BE2C (cell line): ENCODE results near the gene UCP3.
"Not testable (repeated sequence)": the region's sequence is repeated elsewhere in the genome, so short reads cannot be mapped to it uniquely, and the experiment has no call there.

ENCODE experiments used
- DNase-seq: peaks from one replicate; pipeline ENCODE4 v3.0.0-alpha.2; 2020
- H3K27me3 ChIP-seq: fragments of 250-450 bp; sonication (Bioruptor Pico); 2 replicates; pipeline ENCODE4 v1.5.1; 2020; ENCODE audit warnings: mild to moderate bottlenecking
- H3K36me3 ChIP-seq: fragments of 250-450 bp; sonication (Bioruptor Pico); 2 replicates; pipeline ENCODE4 v1.5.1; 2020; ENCODE audit warnings: mild to moderate bottlenecking
- H3K4me1 ChIP-seq: fragments of 250-450 bp; sonication (Bioruptor Pico); 2 replicates; pipeline ENCODE4 v1.5.1; 2020
- H3K4me3 ChIP-seq: 2 replicates; pipeline ENCODE4 v1.5.1; 2011; ENCODE audit warnings: low read depth, low read length
- H3K9me3 ChIP-seq: fragments of 250-450 bp; sonication (Bioruptor Pico); 2 replicates; pipeline ENCODE4 v1.5.1; 2020
- TF ChIP-seq, protein P1 (sequence below): IDR thresholded peaks from 2 replicates; pipeline ENCODE4 v1.5.1; 2012; ENCODE audit warnings: mild to moderate bottlenecking, low read depth, low read length

The UCP3 gene

DNA sequence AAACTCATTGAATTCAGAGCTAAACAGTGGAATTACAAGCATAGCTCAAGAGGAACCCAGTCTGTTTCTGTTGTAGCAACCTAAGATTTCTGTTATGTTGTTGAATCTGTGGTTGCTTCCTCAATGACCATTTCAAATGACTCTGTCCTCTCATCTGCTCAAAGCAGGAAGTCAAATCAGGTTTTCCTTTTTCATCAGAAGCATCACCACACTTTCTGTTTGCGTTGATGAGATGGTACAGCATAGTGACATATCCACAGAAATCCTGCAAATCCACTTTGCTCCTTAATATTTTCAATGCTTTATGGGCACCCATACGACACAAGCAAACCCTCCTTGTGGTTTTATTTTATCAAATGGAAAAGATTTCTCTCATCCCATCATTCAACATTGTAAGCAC lies 13.6 kb downstream of the UCP3 start:
- DNase-seq, result no peak
- Histone ChIP-seq H3K36me3 (no peaks in the 10 kb centered on the region; the same call in 1 of the 2 replicates), H3K4me1 (no peaks in the 10 kb centered on the region), H3K27me3 (no peaks in the 10 kb centered on the region), H3K9me3 (no peaks in the 10 kb centered on the region), H3K4me3 (no peak overlapping the region)
- TF ChIP-seq, protein P1, sequence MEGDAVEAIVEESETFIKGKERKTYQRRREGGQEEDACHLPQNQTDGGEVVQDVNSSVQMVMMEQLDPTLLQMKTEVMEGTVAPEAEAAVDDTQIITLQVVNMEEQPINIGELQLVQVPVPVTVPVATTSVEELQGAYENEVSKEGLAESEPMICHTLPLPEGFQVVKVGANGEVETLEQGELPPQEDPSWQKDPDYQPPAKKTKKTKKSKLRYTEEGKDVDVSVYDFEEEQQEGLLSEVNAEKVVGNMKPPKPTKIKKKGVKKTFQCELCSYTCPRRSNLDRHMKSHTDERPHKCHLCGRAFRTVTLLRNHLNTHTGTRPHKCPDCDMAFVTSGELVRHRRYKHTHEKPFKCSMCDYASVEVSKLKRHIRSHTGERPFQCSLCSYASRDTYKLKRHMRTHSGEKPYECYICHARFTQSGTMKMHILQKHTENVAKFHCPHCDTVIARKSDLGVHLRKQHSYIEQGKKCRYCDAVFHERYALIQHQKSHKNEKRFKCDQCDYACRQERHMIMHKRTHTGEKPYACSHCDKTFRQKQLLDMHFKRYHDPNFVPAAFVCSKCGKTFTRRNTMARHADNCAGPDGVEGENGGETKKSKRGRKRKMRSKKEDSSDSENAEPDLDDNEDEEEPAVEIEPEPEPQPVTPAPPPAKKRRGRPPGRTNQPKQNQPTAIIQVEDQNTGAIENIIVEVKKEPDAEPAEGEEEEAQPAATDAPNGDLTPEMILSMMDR, result no peak

DNA sequence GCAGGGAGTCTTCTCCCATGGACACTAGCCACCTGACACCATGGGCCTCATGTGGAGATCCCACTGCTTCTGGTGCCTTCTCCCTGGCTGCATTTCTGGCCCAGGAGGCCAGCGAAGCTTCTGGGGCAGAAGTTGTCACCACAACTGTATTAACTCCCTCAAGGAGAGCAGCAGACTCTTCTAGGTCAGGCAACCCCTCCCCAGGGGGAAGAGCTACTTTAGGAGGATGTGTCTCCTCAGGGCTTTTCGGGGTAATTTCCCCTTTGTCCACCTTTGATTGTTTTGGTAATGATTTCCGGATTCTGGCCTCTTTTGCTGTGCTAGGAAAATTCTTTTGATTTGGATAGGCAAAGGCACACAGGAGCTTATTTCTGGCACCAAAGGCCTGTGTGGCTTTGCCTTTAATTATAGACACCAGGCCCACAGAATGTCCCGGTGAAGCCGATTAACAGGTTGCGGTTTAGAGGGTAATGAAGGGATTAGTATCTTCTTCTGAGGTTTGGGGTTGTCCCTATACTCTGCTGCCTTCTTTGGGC lies 17.3 kb downstream of the UCP3 start:
- Histone ChIP-seq H3K9me3 (no peaks in the 10 kb centered on the region), H3K4me1 (no peaks in the 10 kb centered on the region), H3K4me3 (no peak overlapping the region), H3K36me3 (no peaks in the 10 kb centered on the region), H3K27me3 (no peaks in the 10 kb centered on the region)
- TF ChIP-seq, protein P1, result no peak
- DNase-seq, result no peak

DNA sequence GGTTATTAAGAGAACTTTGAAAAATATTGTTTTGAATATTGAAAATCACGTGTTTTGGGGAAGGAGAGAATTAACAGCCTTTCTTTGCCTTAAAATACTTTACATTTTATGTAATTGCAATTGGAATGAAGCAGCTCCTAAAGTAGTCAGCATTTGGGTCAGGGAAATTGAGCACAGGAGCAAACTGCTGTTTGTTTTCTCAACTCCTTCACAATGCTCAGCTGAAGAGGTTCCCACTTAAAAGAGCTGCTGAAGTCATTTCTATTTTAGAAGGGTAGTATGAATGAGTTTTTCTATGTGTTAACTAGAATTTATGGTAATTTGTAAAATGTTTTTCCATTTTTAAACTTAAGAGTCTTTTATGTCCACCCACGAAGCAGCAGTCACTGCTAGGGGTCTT lies 18.2 kb downstream of the UCP3 start:
- H3K36me3 ChIP-seq, result no peaks in the 10 kb centered on the region
- no peaks in the 10 kb centered on the region for H3K9me3 ChIP-seq
- TF ChIP-seq, protein P1, result no peak
- no peak overlapping the region for H3K4me3 ChIP-seq
- DNase-seq, result no peak
- no peaks in the 10 kb centered on the region for H3K4me1 ChIP-seq
- H3K27me3 ChIP-seq, result no peaks in the 10 kb centered on the region

DNA sequence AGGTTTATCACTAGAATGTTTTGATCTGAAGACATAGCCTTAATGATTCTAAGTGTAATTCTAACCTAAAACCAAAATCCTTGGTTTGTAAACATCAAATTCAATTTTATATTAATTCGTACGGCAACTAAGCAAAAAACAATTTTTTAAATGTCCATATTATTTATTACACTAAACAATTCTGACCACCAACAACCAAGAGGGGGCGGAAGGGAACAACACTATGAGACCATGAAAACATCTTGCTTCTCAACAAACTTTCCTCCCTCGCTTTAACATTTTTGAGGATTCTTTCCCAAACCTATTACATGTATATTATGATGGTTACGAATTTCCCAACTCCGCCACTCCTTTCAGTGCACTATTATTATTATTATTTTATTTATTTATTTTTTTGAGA lies 19.7 kb downstream of the UCP3 start:
- Histone ChIP-seq H3K27me3 (no peaks in the 10 kb centered on the region), H3K9me3 (no peaks in the 10 kb centered on the region), H3K36me3 (no peaks in the 10 kb centered on the region), H3K4me3 (no peak overlapping the region), H3K4me1 (peaks cover 4% of the 10 kb centered on the region; the same call in 1 of the 2 replicates)
- TF ChIP-seq, protein P1, result no peak
- DNase-seq, result no peak

DNA sequence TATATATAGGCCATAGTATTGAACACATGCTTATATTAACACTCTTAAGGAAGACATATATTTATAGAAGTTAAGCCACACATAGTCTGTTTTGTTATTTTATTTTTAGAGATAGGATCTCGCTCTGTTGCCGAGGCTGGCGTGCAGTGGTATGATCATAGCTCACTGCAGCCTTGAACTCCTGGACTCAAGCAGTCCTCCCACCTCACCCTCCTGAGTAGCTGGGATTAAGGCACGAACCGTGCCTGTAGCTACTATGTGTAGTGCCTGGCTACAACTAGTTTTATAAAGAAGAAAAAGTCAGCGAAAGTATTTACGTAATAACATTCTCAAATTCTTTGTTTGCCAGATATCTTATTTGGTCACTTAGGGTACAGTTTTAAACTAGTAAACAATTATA lies 20.7 kb downstream of the UCP3 start:
- no peaks in the 10 kb centered on the region for H3K9me3 ChIP-seq
- no peaks in the 10 kb centered on the region for H3K36me3 ChIP-seq
- H3K27me3 ChIP-seq, result no peaks in the 10 kb centered on the region
- H3K4me1 ChIP-seq, result peaks cover 5% of the 10 kb centered on the region; the same call in 1 of the 2 replicates
- TF ChIP-seq, protein P1, result no peak
- DNase-seq, result no peak
- no peak overlapping the region for H3K4me3 ChIP-seq

DNA sequence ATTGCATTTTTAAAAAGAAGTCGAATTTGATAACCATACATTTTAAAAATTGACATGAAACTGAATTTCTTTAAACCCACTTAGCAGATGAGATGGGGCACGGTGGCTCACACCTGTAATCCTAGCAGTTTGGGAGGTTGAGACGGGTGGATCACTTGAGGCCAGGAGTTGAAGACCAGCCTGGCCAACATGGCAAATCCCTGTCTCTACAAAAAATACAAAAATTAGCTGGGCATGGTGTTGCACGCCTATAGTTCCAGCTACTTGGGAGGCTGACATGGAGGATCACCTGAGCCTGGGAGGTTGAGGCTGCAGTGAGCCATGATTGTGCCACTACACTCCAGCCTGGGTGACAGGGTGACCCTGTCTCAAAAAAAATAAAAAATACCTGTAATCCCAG lies 23.2 kb downstream of the UCP3 start:
- H3K4me1 ChIP-seq, H3K36me3 ChIP-seq, DNase-seq, H3K4me3 ChIP-seq, H3K9me3 ChIP-seq, H3K27me3 ChIP-seq: not testable (repeated sequence)
